Mucosa of gallbladder (tissue), 1 donor: ENCODE data around the gene GRM1. TPM values are rescaled to one million over a fixed set of nuclear protein-coding genes. Genes with fewer than 3 reads are reported as not detected.

ENCODE experiments used
- DNase-seq: peaks from one replicate; pipeline ENCODE4 v3.0.0-alpha.2; 2020; ENCODE audit warnings: low spot score
- total RNA-seq: library from RNA; stranded (reverse); gene quantifications from one replicate; pipeline ENCODE4 v1.2.1, GENCODE V29; 2021
- donor health status: DM: no; HTN: no; CAD: no.

Gene GRM1
- total RNA-seq, 1 donor from 2014 or later, result not detected

GRCh38 chr6:146315381-146316174 lies 286.7 kb downstream of the GRM1 start:
- no peak for DNase-seq

GRCh38 chr6:146316175-146316495 lies 287.3 kb downstream of the GRM1 start:
- no peak for DNase-seq

GRCh38 chr6:146331013-146331412 lies 302.2 kb downstream of the GRM1 start:
- DNase-seq, result no peak

- DNase-seq, result no peak
Observed at GRCh38 chr6:146335336-146335735, 306.5 kb downstream of the GRM1 start.

GRCh38 chr6:146336191-146336590 lies 307.3 kb downstream of the GRM1 start:
- no peak for DNase-seq

GRCh38 chr6:146337376-146337775 lies 308.5 kb downstream of the GRM1 start:
- DNase-seq, result no peak

GRCh38 chr6:146339716-146340115 lies 310.9 kb downstream of the GRM1 start:
- DNase-seq, result peak; percentile 53

- no peak for DNase-seq
Observed at GRCh38 chr6:146341493-146342230, 312.8 kb downstream of the GRM1 start.

GRCh38 chr6:146345598-146345997 lies 316.7 kb downstream of the GRM1 start:
- DNase-seq, result no peak

GRCh38 chr6:146347090-146347489 lies 318.2 kb downstream of the GRM1 start:
- no peak for DNase-seq

- no peak for DNase-seq
Observed at GRCh38 chr6:146347690-146348089, 318.8 kb downstream of the GRM1 start.

- DNase-seq, result no peak
Observed at GRCh38 chr6:146351018-146351417, 322.2 kb downstream of the GRM1 start.

- DNase-seq, result no peak
Observed at GRCh38 chr6:146352163-146352562, 323.3 kb downstream of the GRM1 start.

GRCh38 chr6:146354451-146354850 lies 325.6 kb downstream of the GRM1 start:
- DNase-seq, result no peak

- no peak for DNase-seq
Observed at GRCh38 chr6:146355521-146356100, 326.7 kb downstream of the GRM1 start.

GRCh38 chr6:146357578-146358430 lies 328.9 kb downstream of the GRM1 start:
- no peak for DNase-seq

GRCh38 chr6:146358431-146359046 lies 329.7 kb downstream of the GRM1 start:
- no peak for DNase-seq

GRCh38 chr6:146359131-146359530 lies 330.3 kb downstream of the GRM1 start:
- DNase-seq, result no peak

- no peak for DNase-seq
Observed at GRCh38 chr6:146361128-146361924, 332.5 kb downstream of the GRM1 start.

GRCh38 chr6:146363838-146364607 lies 335.2 kb downstream of the GRM1 start:
- no peak for DNase-seq
